ENCODE data around the gene INAFM2.

- TF ChIP-seq NFRKB (IDR thresholded peaks at IDR 0.05), result no peak
- no peak for TF ChIP-seq SUZ12 (IDR thresholded peaks at IDR 0.05)
- TF ChIP-seq LEF1 (IDR thresholded peaks at IDR 0.05; ENCODE audit: borderline replicate concordance), result no peak
- TF ChIP-seq ZNF384 (IDR thresholded peaks at IDR 0.05), result no peak
Observed at GRCh38 chr15:40346579-40347558, 23.4 kb downstream of the INAFM2 start.

Measured in HEK293T (cell line).